GM12873 (cell line): ENCODE data around the gene EPHA3.

Experiments
- TF ChIP-seq, protein P1 (sequence below): IDR thresholded peaks from 2 replicates; pipeline ENCODE4 v1.5.1; 2012; ENCODE audit warnings: low read depth, mild to moderate bottlenecking, moderate library complexity, low read length, control low read depth; ENCODE audit not compliant: insufficient read depth; ENCODE audit errors: missing control alignments

Gene EPHA3

DNA sequence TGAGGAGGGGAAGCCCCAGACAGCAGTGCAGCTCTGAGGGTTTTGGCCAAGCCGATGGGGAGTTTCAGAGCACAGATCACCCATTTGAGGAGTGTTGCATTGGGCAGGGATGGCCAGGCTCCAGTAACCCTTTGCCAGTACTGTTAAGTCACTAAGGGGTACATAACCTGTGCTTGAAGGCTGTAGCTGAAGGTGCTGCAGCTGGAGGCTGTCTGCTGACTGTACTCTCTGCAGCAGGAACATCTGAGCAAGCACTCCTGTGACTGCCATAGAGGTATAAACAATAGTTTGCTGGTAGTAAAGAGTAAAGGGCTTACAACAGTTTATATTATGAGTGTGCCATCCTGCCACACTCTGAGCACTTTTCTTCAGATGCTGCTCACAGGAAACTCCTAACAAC lies 297.8 kb downstream of the EPHA3 start:
- TF ChIP-seq, protein P1, sequence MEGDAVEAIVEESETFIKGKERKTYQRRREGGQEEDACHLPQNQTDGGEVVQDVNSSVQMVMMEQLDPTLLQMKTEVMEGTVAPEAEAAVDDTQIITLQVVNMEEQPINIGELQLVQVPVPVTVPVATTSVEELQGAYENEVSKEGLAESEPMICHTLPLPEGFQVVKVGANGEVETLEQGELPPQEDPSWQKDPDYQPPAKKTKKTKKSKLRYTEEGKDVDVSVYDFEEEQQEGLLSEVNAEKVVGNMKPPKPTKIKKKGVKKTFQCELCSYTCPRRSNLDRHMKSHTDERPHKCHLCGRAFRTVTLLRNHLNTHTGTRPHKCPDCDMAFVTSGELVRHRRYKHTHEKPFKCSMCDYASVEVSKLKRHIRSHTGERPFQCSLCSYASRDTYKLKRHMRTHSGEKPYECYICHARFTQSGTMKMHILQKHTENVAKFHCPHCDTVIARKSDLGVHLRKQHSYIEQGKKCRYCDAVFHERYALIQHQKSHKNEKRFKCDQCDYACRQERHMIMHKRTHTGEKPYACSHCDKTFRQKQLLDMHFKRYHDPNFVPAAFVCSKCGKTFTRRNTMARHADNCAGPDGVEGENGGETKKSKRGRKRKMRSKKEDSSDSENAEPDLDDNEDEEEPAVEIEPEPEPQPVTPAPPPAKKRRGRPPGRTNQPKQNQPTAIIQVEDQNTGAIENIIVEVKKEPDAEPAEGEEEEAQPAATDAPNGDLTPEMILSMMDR: no peak

DNA sequence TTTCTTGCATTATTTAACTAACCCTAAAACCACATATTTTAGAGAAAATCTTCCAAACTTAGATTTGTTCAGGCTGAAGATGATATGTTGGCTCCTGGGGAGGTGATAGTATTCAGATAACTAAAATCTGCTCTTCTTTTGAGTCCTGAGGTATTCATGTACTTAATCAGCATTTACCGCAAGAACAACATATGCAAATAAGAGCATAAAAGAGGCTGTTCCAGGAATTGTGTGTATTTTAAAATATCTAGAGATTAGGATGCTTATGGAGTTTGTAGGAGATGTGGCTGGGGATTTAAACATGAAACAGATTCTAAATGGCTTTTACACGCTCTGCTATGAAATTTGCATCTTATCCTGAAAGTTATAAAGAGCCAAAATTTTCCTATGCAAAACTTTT lies 298.2 kb downstream of the EPHA3 start:
- TF ChIP-seq, protein P1: no peak

DNA sequence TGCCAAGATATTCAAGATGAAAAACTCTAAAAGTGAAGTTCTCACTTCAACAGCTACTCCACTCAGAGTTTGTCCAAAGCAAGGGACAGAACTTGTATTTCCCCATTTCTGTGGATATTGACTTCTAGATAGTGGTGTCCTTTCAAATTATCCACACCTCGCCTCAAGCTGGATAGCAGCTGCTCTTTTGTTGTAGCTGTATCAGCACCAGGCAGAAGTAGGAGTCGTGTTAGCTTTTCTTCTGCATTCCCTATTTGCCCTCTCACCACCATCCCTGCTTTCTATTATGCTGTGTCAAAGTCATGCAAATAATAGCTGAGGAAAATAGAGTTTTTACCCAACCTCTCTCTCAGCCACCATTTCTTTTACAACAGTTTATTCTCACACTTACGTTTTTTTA lies 303.8 kb downstream of the EPHA3 start:
- TF ChIP-seq, protein P1: no peak

DNA sequence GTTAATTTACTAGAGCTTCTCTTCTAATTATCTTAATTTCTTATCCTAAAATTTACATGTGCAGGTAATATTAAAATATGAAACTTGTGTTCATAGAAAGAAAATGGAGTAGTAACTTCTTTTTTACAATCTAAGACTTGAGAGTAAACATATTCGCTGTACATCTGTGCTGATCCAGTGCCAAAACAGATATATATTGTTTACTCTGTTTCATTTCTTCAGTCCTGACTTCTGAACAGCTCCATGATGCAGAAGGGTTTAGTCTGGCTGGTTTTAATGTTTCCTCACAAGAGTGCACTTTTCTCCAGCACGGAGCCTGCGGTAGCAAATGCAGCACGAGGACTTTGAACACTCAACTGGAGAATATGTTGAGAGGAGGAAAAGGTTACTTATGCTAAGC lies 306.8 kb downstream of the EPHA3 start:
- TF ChIP-seq, protein P1: no peak

DNA sequence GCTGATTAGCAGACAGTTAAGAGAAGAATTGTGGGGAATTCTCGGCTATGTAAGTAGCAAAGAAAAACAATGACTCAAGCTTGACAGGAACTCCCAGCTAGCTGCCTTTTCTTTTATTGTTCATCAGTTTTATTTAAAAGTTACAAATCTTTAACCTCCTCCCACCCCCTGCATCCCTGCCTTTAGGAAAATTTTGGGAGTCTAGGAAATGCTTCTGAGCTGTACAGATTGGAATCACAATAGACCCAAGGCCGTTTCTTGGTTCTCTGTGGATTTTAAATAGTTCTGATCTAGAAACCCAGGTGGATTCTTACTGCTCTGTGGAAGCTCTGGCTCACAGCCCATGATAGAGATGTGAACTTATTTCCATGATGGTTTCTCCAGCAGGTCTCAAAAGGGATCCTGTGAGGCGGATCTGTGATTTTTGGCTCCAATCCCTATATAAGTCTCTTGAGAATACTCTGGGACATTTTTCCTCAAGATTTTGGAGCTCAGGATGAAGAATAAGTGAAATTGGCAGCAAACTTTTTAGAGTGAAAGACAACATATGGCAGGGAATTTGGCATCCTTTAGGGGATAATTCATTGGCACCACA lies 312.3 kb downstream of the EPHA3 start:
- TF ChIP-seq, protein P1: no peak

DNA sequence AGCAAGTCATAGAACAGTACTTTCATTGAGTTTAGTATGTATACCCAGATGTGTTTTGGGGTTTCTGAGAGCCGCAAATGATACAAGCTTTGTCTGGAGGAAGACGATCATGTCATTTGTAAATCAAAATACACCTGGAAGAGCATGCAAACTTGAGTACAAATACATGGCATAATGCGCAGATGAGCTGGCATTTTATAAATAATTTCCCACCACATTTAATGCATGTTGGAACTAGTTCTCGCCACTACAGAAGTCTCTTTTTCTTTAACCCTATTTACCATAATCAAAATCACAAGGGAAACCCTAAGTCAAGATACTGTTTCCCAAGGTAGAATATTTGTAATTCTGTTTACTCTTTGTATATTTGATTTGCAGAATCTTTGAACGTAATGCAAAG lies 318.6 kb downstream of the EPHA3 start:
- TF ChIP-seq, protein P1: no peak

DNA sequence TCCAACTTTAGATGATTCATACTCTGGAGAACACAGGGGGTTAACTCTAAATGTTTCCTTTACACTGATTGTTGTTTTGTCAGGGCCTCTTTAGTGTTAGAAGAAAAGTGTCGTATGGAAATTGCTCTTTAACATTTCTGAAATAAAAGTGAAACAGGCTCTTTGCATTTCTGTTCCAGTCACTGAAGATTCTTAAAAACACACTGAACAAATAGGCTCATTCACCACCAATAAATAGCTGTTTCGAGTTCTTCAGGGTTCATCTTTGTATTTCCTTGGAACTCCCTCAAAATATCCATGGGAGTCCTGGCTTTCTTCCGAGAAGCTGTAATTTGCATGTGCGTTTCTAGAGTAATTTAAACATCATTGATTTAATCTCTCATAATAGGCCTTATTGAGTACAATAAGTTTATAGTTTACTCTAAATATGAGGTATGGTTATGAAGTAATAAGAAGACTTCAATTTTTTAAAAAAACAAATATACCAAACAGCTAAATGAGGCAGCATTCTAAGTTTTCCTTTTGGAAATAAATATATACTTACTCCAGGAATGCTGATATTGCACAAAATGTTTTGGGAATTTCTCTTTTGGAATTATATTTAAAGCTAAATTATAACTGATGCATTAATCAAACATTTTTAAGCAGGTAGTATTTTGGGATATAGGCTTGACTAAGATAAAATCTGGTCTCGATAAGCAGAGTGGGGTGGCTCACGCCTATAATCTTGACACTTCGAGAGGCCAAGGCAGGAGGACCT lies 327.4 kb downstream of the EPHA3 start:
- TF ChIP-seq, protein P1: no peak
